CD4-positive, alpha-beta T cell (primary cell): ENCODE results near the gene NUP42. TPM values are rescaled to one million over a fixed set of nuclear protein-coding genes. Genes with fewer than 3 reads are reported as not detected.
"Not testable (repeated sequence)": the region's sequence is repeated elsewhere in the genome, so short reads cannot be mapped to it uniquely, and the experiment has no call there.

ENCODE experiments used
- ATAC-seq: fragments of 200-7000 bp; cut with Tn5 transposase; one replicate; pipeline ENCODE4 v1.10.0; 2022; ENCODE audit warnings: mild to moderate bottlenecking; ENCODE audit not compliant: poor library complexity
- CTCF ChIA-PET: fragments of 350-600 bp; sonication (Branson Sonifier 250); formaldehyde crosslinking; loops from one replicate; lab custom pipeline; 2021; ENCODE audit warnings: antibody characterized with exemption, inconsistent platforms; lab: Charles Lee
- POLR2A ChIA-PET: fragments of 350-600 bp; sonication (Branson Sonifier 250); formaldehyde crosslinking; loops from one replicate; lab custom pipeline; 2021; ENCODE audit warnings: antibody characterized with exemption, inconsistent platforms; lab: Charles Lee
- DNase-seq, 14 experiments: peaks; one replicate each; pipeline ENCODE4 v3.0.0-alpha.2; 2013 to 2020; ENCODE audit warnings: mixed read lengths in 2 of 14
- H3K27ac ChIP-seq, 2 donors: one replicate each; pipeline versions ENCODE4 v1.5.1 to v1.7.0; 2013; ENCODE audit warnings: low read length in 2 of 2, low read depth in 1 of 2, mild to moderate bottlenecking in 1 of 2
- H3K27me3 ChIP-seq, 2 experiments: 1 replicate in 1 of 2; 2 replicates in 1 of 2; pipeline versions ENCODE4 v1.6.1 to v1.7.0; 2013; ENCODE audit warnings: low read length in 2 of 2, control low read depth in 1 of 2, mild to moderate bottlenecking in 1 of 2, moderate library complexity in 1 of 2; ENCODE audit not compliant: insufficient read depth in 2 of 2, control insufficient read depth in 1 of 2
- H3K36me3 ChIP-seq: one replicate; pipeline ENCODE4 v1.6.1; 2013; ENCODE audit warnings: low read length, control low read depth; ENCODE audit not compliant: insufficient read depth
- H3K4me1 ChIP-seq: one replicate; pipeline ENCODE4 v1.6.1; 2013; ENCODE audit warnings: low read length, control low read depth; ENCODE audit not compliant: insufficient read depth
- H3K4me3 ChIP-seq: one replicate; pipeline ENCODE4 v1.5.1; 2013; ENCODE audit warnings: mild to moderate bottlenecking, low read length, moderate library complexity
- H3K9me3 ChIP-seq, 2 experiments: 1 replicate in 1 of 2; 2 replicates in 1 of 2; pipeline versions ENCODE4 v1.6.1 to v1.7.0; 2013; ENCODE audit warnings: low read length in 2 of 2, mild to moderate bottlenecking in 2 of 2, control low read depth in 1 of 2, moderate library complexity in 1 of 2; ENCODE audit not compliant: control insufficient read depth in 1 of 2, insufficient read depth in 1 of 2
- H3K27ac Mint-ChIP-seq: one replicate; pipeline ENCODE4 v1.8.0; 2020; ENCODE audit warnings: mixed read lengths
- H3K27me3 Mint-ChIP-seq: one replicate; pipeline ENCODE4 v1.8.0; 2021; ENCODE audit warnings: mixed read lengths
- H3K36me3 Mint-ChIP-seq: one replicate; pipeline ENCODE4 v1.8.0; 2021; ENCODE audit warnings: low read depth, mixed read lengths
- H3K4me1 Mint-ChIP-seq: one replicate; pipeline ENCODE4 v1.8.0; 2021; ENCODE audit warnings: low read depth, mixed read lengths
- H3K4me3 Mint-ChIP-seq: one replicate; pipeline ENCODE4 v1.8.0; 2020; ENCODE audit warnings: mild to moderate bottlenecking, mixed read lengths
- H3K9me3 Mint-ChIP-seq: one replicate; pipeline ENCODE4 v1.8.0; 2020; ENCODE audit warnings: mixed read lengths
- intact Hi-C, 2 experiments: fragments of 100-400 bp; cut with DNase I in 1 of 2; cut with micrococcal nuclease in 1 of 2; formaldehyde crosslinking; loops; one replicate each; pipeline versions ENCODE4 v1.15.1 to v1.9.0; 2023 to 2025; cut with DNase I, micrococcal nuclease
- total RNA-seq, 174 experiments: library from RNA in 2 of 174; stranded (reverse) in 2 of 174; gene quantifications; one replicate each; pipeline ENCODE4 v1.2.3 and lab custom pipeline; 2021 to 2026
- TF ChIP-seq, protein P1 (sequence below): fragments of 200-600 bp; IDR thresholded peaks from one replicate; pipeline ENCODE4 v1.8.0; 2022; ENCODE audit warnings: antibody characterized with exemption, mild to moderate bottlenecking

Gene NUP42
- total RNA-seq, 2 experiments from 2014 or later: 19.4 to 20.1 TPM

DNA sequence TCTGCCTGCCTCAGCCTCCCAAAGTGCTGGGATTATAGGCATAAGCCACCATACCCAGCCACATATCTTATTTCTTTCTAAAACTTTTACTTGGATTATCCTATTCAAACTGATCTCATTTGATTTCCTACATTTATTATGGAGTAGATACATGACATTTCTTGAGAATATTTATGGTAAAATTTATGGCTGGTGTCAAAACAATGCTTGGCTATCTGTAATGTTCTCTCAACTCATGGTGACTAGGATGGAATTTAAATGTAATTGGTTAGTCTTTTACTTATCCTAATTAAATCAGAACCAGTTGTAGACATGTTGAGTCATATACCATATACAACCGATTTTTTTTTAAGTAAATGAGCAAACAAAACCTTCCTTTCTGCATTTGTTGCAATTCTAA is 4.1 kb downstream of the NUP42 start:
- Mint-ChIP-seq H3K4me1 (peaks cover 30% of the 10 kb centered on the region), H3K36me3 (peaks cover 60% of the 10 kb centered on the region), H3K27me3 (no peaks in the 10 kb centered on the region), H3K27ac (no peak overlapping the region), H3K4me3 (no peak overlapping the region), H3K9me3 (no peaks in the 10 kb centered on the region)
- Histone ChIP-seq H3K27me3 (no peaks in the 10 kb centered on the region), H3K36me3 (peaks cover 50% of the 10 kb centered on the region), H3K4me3 (no peak overlapping the region), H3K9me3 (no peaks in the 10 kb centered on the region), H3K4me1 (peaks cover 16% of the 10 kb centered on the region), H3K27ac (no peak overlapping the region)
- CTCF ChIA-PET: no interaction called here
- DNase-seq (no peak), ATAC-seq (no peak)
- intact Hi-C loops: loop anchor here (10.0 kb wide), 3 partner anchors 89 to 339 kb away; no protein-coding TSS in a partner anchor
- POLR2A ChIA-PET: no interaction called here
- TF ChIP-seq, protein P1, sequence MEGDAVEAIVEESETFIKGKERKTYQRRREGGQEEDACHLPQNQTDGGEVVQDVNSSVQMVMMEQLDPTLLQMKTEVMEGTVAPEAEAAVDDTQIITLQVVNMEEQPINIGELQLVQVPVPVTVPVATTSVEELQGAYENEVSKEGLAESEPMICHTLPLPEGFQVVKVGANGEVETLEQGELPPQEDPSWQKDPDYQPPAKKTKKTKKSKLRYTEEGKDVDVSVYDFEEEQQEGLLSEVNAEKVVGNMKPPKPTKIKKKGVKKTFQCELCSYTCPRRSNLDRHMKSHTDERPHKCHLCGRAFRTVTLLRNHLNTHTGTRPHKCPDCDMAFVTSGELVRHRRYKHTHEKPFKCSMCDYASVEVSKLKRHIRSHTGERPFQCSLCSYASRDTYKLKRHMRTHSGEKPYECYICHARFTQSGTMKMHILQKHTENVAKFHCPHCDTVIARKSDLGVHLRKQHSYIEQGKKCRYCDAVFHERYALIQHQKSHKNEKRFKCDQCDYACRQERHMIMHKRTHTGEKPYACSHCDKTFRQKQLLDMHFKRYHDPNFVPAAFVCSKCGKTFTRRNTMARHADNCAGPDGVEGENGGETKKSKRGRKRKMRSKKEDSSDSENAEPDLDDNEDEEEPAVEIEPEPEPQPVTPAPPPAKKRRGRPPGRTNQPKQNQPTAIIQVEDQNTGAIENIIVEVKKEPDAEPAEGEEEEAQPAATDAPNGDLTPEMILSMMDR: no peak

GRCh38 chr7:23191022-23191421 is 9.2 kb downstream of the NUP42 start:
- TF ChIP-seq, protein P1: no peak
- DNase-seq (no peak), ATAC-seq (no peak)
- Mint-ChIP-seq H3K4me1 (peaks cover 5% of the 10 kb centered on the region), H3K4me3 (no peak overlapping the region), H3K27ac (no peak overlapping the region), H3K9me3 (no peaks in the 10 kb centered on the region), H3K36me3 (peaks cover 64% of the 10 kb centered on the region), H3K27me3 (no peaks in the 10 kb centered on the region)
- Histone ChIP-seq H3K36me3 (peaks cover 52% of the 10 kb centered on the region), H3K27me3 (no peaks in the 10 kb centered on the region), H3K9me3 (no peaks in the 10 kb centered on the region), H3K4me1 (no peaks in the 10 kb centered on the region), H3K27ac (no peak overlapping the region), H3K4me3 (no peak overlapping the region)
- CTCF ChIA-PET: no interaction called here
- intact Hi-C loops: no loop called here
- POLR2A ChIA-PET: no interaction called here

DNA sequence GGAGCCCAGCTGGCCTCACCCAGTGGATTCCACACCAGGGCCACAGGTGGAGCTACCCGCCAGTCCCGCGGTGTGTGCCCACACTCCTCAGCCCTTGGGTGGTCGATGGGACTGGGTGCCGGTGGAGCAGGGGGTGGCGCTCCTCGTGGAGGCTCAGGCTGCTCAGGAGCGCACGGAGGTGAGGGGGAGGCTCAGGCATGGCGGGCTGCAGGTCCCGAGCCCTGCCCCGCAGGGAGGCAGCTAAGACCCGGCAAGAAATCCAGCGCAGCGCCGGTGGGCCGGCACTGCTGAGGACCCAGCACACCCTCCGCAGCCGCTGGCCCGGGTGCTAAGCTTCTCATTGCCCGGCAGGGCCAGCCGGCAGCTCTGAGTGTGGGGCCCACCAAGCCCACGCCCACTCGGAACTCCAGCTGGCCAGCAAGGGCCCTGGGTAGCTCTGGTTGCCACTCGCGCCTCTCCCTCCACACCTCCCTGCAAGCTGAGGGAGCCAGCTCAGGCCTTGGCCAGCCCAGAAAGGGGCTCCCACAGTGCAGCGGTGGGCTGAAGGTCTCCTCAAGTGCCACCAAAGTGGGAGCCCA is 11.9 kb downstream of the NUP42 start:
- H3K36me3 Mint-ChIP-seq: peaks cover 60% of the 10 kb centered on the region
- H3K36me3 ChIP-seq: peaks cover 34% of the 10 kb centered on the region
- CTCF ChIA-PET, H3K9me3 ChIP-seq, POLR2A ChIA-PET, ATAC-seq, H3K9me3 Mint-ChIP-seq, H3K4me3 Mint-ChIP-seq, H3K27me3 ChIP-seq, H3K27me3 Mint-ChIP-seq, H3K27ac ChIP-seq, intact Hi-C loops, H3K4me3 ChIP-seq, H3K4me1 Mint-ChIP-seq, DNase-seq, H3K4me1 ChIP-seq, H3K27ac Mint-ChIP-seq: not testable (repeated sequence)

- Histone ChIP-seq H3K36me3 (peaks cover 34% of the 10 kb centered on the region), H3K4me3 (no peak overlapping the region), H3K27me3 (no peaks in the 10 kb centered on the region), H3K9me3 (no peaks in the 10 kb centered on the region), H3K4me1 (no peaks in the 10 kb centered on the region), H3K27ac (no peak overlapping the region)
- Mint-ChIP-seq H3K36me3 (peaks cover 63% of the 10 kb centered on the region), H3K4me3 (no peak overlapping the region), H3K9me3 (no peaks in the 10 kb centered on the region), H3K4me1 (no peaks in the 10 kb centered on the region), H3K27ac (no peak overlapping the region), H3K27me3 (no peaks in the 10 kb centered on the region)
- ChIA-PET POLR2A (no interaction called here), CTCF (no interaction called here)
- TF ChIP-seq, protein P1: no peak
- DNase-seq (no peak), ATAC-seq (no peak)
- intact Hi-C loops: no loop called here
Measured at GRCh38 chr7:23196306-23196705, 14.5 kb downstream of the NUP42 start.

DNA sequence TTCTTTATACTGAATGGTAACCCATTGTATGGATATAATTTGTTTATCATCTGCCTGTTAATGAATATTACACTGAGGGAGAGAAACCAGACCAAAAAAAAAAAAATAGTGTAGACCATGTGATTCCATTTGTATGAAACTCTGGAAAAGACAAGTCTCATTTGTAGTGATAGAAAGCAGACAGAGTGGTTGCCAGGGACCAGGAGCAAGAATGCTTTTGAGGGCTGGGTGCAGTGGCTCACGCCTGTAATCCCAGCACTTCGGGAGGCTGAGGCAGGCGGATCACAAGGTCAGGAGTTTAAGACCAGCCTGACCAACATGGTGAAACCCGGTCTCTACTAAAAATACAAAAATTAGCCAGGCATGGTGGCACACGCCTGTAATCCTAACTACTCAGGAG is 15.9 kb downstream of the NUP42 start:
- H3K4me3 Mint-ChIP-seq, H3K4me1 ChIP-seq, H3K4me3 ChIP-seq, H3K4me1 Mint-ChIP-seq, CTCF ChIA-PET, H3K9me3 Mint-ChIP-seq, H3K27me3 ChIP-seq, POLR2A ChIA-PET, intact Hi-C loops, H3K9me3 ChIP-seq, DNase-seq, H3K27ac Mint-ChIP-seq, ATAC-seq, H3K27me3 Mint-ChIP-seq, H3K27ac ChIP-seq: not testable (repeated sequence)
- H3K36me3 Mint-ChIP-seq: peaks cover 62% of the 10 kb centered on the region
- H3K36me3 ChIP-seq: peaks cover 30% of the 10 kb centered on the region
